HG02623 (cell line): ENCODE data around the gene KCP.

Source experiments
- ATAC-seq: cut with Tn5 transposase; IDR thresholded peaks from one replicate; pipeline ENCODE4 v1.9.1; 2021; ENCODE audit warnings: moderate library complexity; ENCODE audit not compliant: unreplicated experiment

The KCP gene

GRCh38 chr7:128888756-128889095 is 21.8 kb downstream of the KCP start:
- no peak for ATAC-seq

GRCh38 chr7:128888039-128888755 is 22.3 kb downstream of the KCP start:
- no peak for ATAC-seq

GRCh38 chr7:128887169-128888038 is 23.1 kb downstream of the KCP start:
- ATAC-seq = no peak

- no peak for ATAC-seq
Measured at GRCh38 chr7:128886391-128887168, 23.9 kb downstream of the KCP start.

- ATAC-seq = no peak
Measured at GRCh38 chr7:128885370-128886187, 24.9 kb downstream of the KCP start.

- no peak for ATAC-seq
Measured at GRCh38 chr7:128884561-128885369, 25.7 kb downstream of the KCP start.

GRCh38 chr7:128883622-128884448 is 26.7 kb downstream of the KCP start:
- ATAC-seq = peak; percentile 52

- no peak for ATAC-seq
Measured at GRCh38 chr7:128882134-128882533, 28.4 kb downstream of the KCP start.

GRCh38 chr7:128881458-128882125 is 28.9 kb downstream of the KCP start:
- ATAC-seq = no peak

- no peak for ATAC-seq
Measured at GRCh38 chr7:128880791-128881457, 29.6 kb downstream of the KCP start.

- ATAC-seq = no peak
Measured at GRCh38 chr7:128879939-128880746, 30.4 kb downstream of the KCP start.

GRCh38 chr7:128879461-128879938 is 31.0 kb downstream of the KCP start:
- ATAC-seq = no peak

GRCh38 chr7:128878226-128879105 is 32.0 kb downstream of the KCP start:
- ATAC-seq = no peak

GRCh38 chr7:128877756-128878120 is 32.8 kb downstream of the KCP start:
- no peak for ATAC-seq

- ATAC-seq = no peak
Measured at GRCh38 chr7:128876978-128877755, 33.3 kb downstream of the KCP start.
